K562 (cell line): Measurements from ENCODE around the gene CYB561A3.

ENCODE experiments used
- GATAD2B ChIP-seq: fragments of 450-650 bp; IDR thresholded peaks from 2 replicates; pipeline ENCODE4 v1.6.1; 2017; ENCODE audit warnings: mild to moderate bottlenecking, borderline replicate concordance
- POLR2AphosphoS5 ChIP-seq: IDR thresholded peaks from 2 replicates; pipeline ENCODE4 v1.6.1; 2011; ENCODE audit warnings: mild to moderate bottlenecking, low read depth, low read length, moderate library complexity; ENCODE audit not compliant: control insufficient read depth, insufficient read depth

DNA sequence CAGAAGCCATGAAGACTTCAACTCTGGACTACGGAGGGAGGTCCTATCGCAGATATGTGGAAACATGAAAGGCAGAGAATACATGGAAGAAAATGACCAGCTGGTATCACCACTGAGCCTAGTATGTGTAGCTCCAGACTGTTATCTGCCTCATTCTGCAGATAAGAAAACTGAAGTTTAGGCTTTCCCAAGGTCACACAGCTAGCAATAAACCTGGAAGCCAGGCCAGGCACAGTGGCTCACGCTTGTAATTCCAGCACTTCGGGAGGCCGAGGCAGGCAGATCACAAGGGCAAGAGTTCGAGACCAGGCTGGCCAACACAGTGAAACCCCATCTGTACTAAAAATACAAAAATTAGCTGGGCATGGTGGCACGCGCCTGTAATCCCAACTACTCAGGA is 50.9 kb downstream of the CYB561A3 start:
- no peak for TF ChIP-seq GATAD2B
- no peak for TF ChIP-seq POLR2AphosphoS5
